ENCODE data around the gene SLC17A8. TPM values are rescaled to one million over a fixed set of nuclear protein-coding genes. Genes with fewer than 3 reads are reported as not detected.
A peak's percentile ranks its signal among the peaks of the same experiment; 100 is the strongest.

Gene SLC17A8
- total RNA-seq, 2 donors from 2014 or later, result not detected

- intact Hi-C loops (cut with DNase I), result no loop called here
These were observed 7.5 kb downstream of the SLC17A8 start for GRCh38 chr12:100364324-100364723.

DNA sequence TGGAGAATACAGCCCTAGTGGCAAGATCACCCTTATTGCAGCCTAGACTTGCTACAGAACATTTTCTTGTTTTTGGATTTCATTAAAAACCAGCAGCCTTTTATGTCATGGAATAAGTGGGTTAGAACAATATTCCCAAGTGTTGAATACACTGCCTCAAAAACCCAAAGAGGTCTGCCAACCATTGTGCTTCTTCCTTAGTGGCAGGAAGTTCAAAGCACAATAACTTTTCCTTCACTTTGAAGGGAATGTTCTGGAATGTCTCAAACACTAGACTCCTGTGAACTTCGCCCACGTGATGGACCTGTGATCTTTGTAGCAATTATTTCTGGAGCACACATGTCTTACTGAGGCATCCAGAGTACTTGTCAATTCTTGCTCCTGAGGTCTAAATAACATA lies 8.5 kb downstream of the SLC17A8 start:
- intact Hi-C loops (cut with DNase I), result no loop called here
- DNase-seq (ENCODE audit: low spot score), result no peak

More at GRCh38 chr12:100364324-100364723, 7.5 kb downstream of the SLC17A8 start:
- no peak for DNase-seq (ENCODE audit: low spot score)

DNA sequence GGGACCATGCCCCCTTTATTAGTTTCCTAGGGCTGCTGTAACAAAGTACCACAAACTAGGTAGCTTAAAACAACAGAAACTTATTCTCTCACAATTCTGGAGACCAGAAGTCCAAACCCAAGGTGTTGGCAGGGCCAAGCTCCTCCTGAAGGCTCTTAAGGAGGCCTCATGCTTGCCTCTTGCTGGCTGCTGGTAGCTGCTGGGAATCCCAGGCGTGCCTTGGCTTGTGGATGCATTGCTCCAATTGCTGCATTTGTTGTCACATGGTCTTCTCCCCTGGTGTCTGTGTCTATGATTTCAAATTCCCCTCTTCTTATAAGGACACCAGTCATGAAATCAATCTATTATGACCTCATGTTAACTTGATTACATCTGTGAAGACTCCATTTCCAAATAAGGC lies 11.2 kb downstream of the SLC17A8 start:
- no peak for DNase-seq (ENCODE audit: low spot score)
- intact Hi-C loops (cut with DNase I), result no loop called here

- DNase-seq (ENCODE audit: low spot score), result no peak
- intact Hi-C loops (cut with DNase I), result loop anchor here in 1 of 2 donors (10.0 kb wide), 1 partner anchor 184 kb away; no protein-coding TSS in a partner anchor
These were observed 14.3 kb downstream of the SLC17A8 start for GRCh38 chr12:100371146-100371545.

- intact Hi-C loops (cut with DNase I), result loop anchor here in 1 of 2 donors (10.0 kb wide), 1 partner anchor 182 kb away; no protein-coding TSS in a partner anchor
- no peak for DNase-seq (ENCODE audit: low spot score)
These were observed 16.2 kb downstream of the SLC17A8 start for GRCh38 chr12:100372853-100373640.

GRCh38 chr12:100375038-100375735 lies 18.3 kb downstream of the SLC17A8 start:
- peak; percentile 85 for DNase-seq (ENCODE audit: low spot score)

GRCh38 chr12:100376161-100376560 lies 19.3 kb downstream of the SLC17A8 start:
- intact Hi-C loops (cut with DNase I), result loop anchor here in 1 of 2 donors (10.0 kb wide), 1 partner anchor 179 kb away; no protein-coding TSS in a partner anchor
- no peak for DNase-seq (ENCODE audit: low spot score)

More at GRCh38 chr12:100375038-100375735, 18.3 kb downstream of the SLC17A8 start:
- intact Hi-C loops (cut with DNase I), result loop anchor here in 1 of 2 donors (10.0 kb wide), 1 partner anchor 180 kb away; no protein-coding TSS in a partner anchor

DNA sequence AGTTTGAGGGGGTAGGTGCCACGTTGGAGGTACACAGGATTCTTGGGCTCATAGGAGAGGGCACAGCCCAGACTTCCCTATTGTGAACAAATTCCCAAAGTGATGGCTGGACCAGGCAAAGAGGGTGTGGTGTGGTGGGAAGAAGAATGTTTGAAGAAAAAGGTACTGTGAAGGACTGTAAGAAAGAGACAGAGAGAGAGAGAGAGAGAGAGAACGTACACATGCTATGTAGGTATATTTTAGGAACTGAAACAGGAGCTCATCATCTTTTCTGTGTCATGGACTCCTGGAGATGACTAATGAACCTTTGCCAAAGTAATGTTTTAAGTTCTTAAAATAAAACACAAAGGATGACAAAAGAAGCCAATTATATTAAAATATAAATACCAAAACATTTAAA lies 24.5 kb downstream of the SLC17A8 start:
- DNase-seq (ENCODE audit: low spot score), result no peak
- intact Hi-C loops (cut with DNase I), result no loop called here

- no peak for DNase-seq (ENCODE audit: low spot score)
- intact Hi-C loops (cut with DNase I), result no loop called here
These were observed 25.5 kb downstream of the SLC17A8 start for GRCh38 chr12:100382338-100382737.

DNA sequence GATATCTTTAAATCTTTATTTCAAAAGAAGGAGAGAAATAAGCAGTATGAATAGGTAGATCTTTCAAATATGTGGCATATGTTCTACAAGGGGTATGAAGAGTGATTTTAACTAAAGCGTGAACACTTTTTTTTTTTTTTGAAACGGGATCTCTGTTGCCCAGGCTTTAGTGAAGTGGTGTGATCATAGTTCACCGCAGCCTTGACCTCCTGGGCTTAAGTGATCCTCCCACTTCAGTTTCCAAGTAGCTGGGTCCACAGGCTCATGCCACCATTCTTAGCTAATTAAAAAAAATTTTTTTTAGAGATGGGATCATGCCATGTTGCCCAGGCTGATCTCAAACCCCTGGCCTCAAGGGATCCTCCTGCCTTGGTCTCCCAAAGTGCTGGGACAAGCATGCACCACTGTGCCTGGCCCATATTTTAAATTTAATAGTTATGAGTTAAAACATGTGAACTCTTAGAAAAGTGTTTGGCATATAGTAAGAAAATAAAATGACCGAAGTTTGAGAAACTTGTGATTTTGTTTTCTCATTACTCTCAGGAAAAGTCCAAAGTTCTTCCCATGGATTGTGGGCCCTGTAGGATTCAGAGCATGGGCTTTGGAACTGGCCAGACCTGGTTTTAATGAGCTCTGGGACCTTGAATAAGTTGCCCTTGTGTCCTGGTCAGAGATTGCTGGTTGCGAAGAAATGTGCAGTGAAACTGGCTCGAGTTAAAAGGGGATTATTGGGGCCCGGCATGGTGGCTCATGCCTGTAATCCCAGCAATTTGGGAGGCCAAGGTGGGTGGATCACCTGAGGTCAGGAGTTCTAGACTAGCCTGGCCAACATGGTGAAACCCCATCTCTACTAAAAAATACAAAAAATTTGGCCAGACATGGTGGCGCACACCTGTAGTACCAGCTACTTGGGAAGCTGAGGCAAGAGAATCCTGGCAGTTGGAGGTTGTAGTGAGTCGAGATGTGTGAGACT lies 27.0 kb downstream of the SLC17A8 start:
- intact Hi-C loops (cut with DNase I), result no loop called here
- DNase-seq (ENCODE audit: low spot score), result no peak

GRCh38 chr12:100384559-100384935 lies 27.7 kb downstream of the SLC17A8 start:
- intact Hi-C loops (cut with DNase I), result no loop called here

DNA sequence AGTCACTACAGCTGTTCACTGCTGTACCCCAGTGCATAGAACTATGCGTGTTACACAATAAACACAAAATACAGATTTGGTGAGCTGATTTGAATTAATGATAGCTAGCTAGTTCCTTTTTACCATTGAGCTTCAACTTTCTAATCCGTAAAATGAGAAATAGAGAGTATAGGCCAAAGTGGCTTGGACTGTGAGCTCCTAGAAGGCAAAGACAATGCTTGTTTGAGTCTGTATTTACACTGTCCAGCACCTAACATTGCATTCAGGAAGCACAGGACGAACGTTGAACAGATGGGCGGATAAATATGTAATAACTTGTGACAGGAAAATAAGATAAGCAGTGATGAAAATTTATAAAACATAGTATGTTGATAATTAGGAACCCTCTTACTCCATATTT lies 31.5 kb downstream of the SLC17A8 start:
- no peak for DNase-seq (ENCODE audit: low spot score)
- intact Hi-C loops (cut with DNase I), result no loop called here

More at GRCh38 chr12:100384559-100384935, 27.7 kb downstream of the SLC17A8 start:
- no peak for DNase-seq (ENCODE audit: low spot score)

GRCh38 chr12:100391856-100392255 lies 35.0 kb downstream of the SLC17A8 start:
- intact Hi-C loops (cut with DNase I), result loop anchor here in 1 of 2 donors (10.0 kb wide), 1 partner anchor 163 kb away; no protein-coding TSS in a partner anchor
- DNase-seq (ENCODE audit: low spot score), result no peak

DNA sequence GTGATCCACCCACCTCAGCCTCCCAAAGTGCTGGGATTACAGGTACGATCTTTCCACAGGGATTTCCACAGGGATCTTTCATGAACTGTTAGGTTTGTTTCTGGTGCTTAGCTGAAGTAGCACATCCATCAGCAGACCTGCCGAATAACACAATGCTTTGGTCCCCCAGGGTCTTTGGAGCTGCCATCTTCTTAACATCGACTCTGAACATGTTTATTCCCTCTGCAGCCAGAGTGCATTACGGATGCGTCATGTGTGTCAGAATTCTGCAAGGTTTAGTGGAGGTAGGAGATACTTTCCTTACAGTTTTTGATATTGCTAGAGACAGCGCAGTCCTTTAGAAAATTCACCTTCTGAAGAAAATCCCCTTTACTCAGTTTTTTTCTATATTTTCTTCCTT lies 36.3 kb downstream of the SLC17A8 start:
- intact Hi-C loops (cut with DNase I), result loop anchor here in 1 of 2 donors (10.0 kb wide), 1 partner anchor 162 kb away; no protein-coding TSS in a partner anchor
- DNase-seq (ENCODE audit: low spot score), result no peak

DNA sequence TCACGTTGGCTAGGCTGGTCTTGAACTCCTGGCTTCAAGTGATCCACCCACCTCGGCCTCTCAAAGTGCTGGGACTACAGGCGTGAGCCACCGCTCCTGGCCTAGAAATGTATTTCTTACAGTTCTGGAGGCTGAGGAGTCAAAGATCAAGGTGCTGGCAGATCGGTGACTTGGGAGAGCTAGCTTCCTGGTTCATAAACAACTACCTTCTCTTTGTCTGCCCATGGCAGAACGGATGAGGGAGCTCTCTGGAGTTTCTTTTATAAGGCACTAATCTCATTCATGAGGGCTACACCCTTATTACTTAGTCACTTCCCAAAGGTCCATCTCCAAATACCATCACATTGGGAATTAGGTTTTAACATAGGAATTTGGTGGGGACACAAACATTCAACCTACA lies 38.9 kb downstream of the SLC17A8 start:
- no peak for DNase-seq (ENCODE audit: low spot score)
- intact Hi-C loops (cut with DNase I), result loop anchor here in 1 of 2 donors (10.0 kb wide), 1 partner anchor 159 kb away; no protein-coding TSS in a partner anchor

GRCh38 chr12:100398307-100398706 lies 41.4 kb downstream of the SLC17A8 start:
- intact Hi-C loops (cut with DNase I), result loop anchor here in 1 of 2 donors (10.0 kb wide), 1 partner anchor 156 kb away; no protein-coding TSS in a partner anchor
- no peak for DNase-seq (ENCODE audit: low spot score)

DNA sequence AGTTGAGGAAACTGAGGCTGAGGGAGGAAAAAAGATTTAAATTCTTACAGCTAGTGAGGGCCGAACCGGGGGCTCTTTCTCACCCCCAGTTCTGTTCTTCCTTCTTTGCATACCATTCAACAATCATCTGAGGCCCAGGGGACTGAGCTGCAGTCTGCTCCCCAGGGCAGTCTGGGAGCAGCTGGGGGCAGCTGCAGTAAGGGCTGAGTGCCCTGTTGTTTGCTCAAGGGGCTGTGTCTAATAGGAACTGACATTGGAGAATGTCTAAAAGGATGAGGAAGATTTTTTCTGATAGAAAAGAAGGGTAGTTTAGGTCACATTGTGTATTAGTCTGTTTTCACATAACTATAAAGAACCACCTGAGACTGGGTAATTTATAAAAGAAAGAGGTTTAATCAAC lies 42.2 kb downstream of the SLC17A8 start:
- intact Hi-C loops (cut with DNase I), result loop anchor here in 1 of 2 donors (10.0 kb wide), 1 partner anchor 156 kb away; no protein-coding TSS in a partner anchor
- DNase-seq (ENCODE audit: low spot score), result no peak

DNA sequence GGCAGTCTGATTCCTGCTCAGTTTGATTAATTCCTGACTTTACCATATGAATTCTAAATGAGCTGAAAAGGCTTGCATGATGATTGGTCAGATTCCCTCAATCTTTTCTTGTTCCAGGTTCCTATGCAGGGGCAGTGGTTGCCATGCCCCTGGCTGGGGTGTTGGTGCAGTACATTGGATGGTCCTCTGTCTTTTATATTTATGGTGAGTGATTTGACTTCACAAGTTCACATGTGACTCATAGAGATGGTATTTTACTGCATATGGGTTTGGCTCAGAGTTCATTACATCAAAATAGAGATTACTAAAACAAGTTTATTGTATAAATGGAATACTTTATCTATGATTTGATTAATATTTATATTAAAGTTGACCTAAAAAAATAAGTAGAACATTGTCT lies 44.8 kb downstream of the SLC17A8 start:
- DNase-seq (ENCODE audit: low spot score), result no peak
- intact Hi-C loops (cut with DNase I), result no loop called here

DNA sequence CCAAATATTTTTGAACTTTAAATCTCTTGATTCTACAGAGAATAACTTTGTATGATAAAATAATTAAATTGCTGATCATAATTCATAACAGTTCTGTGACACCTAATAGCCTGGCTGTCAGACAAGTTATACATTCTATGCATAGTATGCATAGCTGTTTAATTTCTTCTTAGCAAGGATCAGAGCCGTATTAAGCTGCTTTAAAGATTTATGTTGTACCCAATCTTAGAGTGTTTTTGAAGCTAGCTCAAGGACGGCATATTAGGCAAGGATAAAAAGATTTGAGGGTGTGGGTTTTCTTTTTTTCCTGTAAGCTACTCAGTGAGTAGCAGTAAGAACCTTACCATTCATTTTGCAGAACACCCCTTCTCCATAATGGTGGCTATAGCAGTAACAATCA lies 45.9 kb downstream of the SLC17A8 start:
- intact Hi-C loops (cut with DNase I), result no loop called here

More for the DNA sequence above, 45.9 kb downstream of the SLC17A8 start:
- DNase-seq (ENCODE audit: low spot score), result no peak
